ENCODE results near the gene RNF152.

- TF ChIP-seq CTCF (IDR thresholded peaks at IDR 0.05) (no peak), REST (IDR thresholded peaks at IDR 0.05; ENCODE audit: insufficient read depth in 1 of 2, low read depth in 2 of 2, low read length in 1 of 2) (no peak)
These were observed 22.7 kb downstream of the RNF152 start for GRCh38 chr18:61870151-61870550.

Data from Panc1 (cell line).